AG09319 (cell line): ENCODE data around the gene ACSL3.

Experiments
- DNase-seq: peaks from one replicate; pipeline ENCODE4 v3.0.0-alpha.2; 2010; ENCODE audit warnings: low read depth; ENCODE audit errors: extremely low read depth
- TF ChIP-seq, protein P1 (sequence below): IDR thresholded peaks from 2 replicates; pipeline ENCODE4 v1.5.1; 2011; ENCODE audit warnings: low read depth, mild to moderate bottlenecking, inconsistent platforms, low read length, moderate library complexity

Gene ACSL3

DNA sequence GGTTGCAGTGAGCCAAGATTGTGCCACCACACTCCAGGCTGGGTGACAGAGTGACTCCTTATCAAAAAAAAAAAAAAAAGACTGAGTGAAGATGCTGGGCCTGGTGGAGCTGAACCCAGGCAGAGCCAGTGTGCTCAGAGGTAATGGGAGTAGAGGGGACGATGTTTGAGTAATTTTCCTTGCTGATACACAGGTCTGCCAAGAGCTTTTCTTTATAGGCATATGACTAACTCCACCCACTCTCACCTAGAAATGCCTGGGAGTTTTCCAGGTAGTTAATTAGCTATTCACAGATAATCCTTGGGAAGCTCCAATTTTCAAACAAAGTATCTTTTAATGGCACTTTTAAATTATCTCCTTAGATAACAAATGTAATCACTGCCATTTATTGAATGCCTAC is 33.4 kb upstream of the ACSL3 start:
- DNase-seq = no peak
- TF ChIP-seq, protein P1, sequence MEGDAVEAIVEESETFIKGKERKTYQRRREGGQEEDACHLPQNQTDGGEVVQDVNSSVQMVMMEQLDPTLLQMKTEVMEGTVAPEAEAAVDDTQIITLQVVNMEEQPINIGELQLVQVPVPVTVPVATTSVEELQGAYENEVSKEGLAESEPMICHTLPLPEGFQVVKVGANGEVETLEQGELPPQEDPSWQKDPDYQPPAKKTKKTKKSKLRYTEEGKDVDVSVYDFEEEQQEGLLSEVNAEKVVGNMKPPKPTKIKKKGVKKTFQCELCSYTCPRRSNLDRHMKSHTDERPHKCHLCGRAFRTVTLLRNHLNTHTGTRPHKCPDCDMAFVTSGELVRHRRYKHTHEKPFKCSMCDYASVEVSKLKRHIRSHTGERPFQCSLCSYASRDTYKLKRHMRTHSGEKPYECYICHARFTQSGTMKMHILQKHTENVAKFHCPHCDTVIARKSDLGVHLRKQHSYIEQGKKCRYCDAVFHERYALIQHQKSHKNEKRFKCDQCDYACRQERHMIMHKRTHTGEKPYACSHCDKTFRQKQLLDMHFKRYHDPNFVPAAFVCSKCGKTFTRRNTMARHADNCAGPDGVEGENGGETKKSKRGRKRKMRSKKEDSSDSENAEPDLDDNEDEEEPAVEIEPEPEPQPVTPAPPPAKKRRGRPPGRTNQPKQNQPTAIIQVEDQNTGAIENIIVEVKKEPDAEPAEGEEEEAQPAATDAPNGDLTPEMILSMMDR = no peak

DNA sequence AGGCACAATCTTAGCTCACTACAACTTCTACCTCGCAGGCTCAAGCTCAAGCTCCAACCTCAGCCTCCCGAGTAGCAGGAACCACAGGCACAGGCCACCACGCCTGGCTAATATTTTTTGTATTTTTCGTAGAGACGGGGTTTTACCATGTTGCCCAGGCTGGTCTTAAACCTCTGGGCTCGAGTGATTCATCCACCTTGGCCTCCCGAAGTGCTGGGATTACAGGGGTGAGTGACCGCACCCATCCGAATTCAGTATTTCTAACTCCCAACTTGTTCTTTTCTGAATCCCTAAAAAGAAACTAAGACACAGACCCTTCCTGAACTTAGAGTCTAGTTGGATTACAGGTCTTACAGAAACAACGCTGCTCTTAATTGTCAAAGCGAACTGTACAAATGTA is 32.3 kb upstream of the ACSL3 start:
- no peak for DNase-seq
- TF ChIP-seq, protein P1 = no peak

DNA sequence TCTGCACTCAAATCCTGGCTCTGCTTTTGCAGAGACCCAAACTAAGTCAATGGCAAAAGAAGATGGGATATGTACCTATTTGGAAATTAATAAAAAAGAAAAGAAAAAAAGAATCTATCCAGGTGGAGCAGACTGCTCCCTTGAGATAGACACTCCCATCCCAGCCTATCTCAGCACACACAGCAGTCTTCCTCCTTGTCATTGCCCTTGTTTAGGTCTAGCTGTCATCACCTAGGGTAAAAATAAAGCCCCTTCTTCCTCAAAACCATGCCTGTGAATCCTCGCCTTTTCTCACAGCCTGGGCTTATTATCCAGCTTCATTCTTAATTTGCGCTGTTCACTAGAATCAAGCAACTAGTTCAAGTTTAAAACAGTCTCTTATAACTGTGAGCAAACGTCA is 30.7 kb upstream of the ACSL3 start:
- no peak for DNase-seq
- TF ChIP-seq, protein P1 = no peak

DNA sequence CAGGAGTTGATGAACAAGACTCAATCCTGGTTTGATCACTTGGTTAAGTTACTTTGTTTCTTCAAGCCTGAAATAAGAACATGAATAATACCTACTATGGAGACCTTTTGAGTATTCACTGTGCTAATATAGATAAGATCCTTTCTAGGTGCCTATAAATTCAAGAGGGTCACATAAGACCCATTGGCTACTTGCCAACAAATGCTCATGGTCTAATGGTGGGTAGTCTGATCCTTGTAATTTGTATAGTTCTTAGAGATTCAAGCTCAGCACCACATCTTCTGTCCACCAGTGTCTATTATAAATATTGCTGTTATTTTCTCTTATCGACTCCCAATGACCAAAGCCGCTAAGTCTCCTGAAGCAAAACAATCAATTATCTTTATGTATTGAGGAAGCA is 27.4 kb upstream of the ACSL3 start:
- TF ChIP-seq, protein P1 = no peak
- no peak for DNase-seq

DNA sequence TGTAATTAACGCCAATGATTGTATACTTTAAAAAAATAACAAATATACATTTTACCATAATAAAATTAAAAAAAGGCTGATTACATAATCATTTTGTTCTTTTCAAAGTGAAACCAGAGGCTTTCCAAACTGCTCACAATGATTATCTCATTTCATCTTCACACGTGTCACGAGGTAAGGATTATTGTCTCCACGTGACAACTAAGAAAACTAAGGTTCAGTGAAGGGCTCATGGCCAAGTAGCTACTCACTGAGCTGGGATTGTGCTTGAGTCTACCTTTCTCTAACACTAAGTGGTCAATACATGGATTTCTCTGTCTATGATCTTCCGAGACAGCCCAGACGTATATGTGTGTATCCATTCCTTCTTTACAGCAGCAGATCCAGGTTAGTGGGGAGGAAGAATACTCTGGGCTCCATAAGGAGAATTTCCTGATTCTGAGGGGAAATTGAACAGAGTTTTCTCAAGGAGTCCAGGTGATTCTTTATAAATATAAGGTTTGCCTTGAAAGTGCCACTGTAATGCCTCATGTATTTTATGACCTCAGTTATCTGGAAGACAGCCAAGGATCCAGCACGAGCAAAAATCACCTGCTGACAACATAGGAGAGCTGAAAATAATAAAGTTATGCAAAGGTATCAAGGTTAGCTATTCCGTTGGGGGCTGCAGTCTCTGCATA is 25.6 kb upstream of the ACSL3 start:
- TF ChIP-seq, protein P1 = no peak
- no peak for DNase-seq

DNA sequence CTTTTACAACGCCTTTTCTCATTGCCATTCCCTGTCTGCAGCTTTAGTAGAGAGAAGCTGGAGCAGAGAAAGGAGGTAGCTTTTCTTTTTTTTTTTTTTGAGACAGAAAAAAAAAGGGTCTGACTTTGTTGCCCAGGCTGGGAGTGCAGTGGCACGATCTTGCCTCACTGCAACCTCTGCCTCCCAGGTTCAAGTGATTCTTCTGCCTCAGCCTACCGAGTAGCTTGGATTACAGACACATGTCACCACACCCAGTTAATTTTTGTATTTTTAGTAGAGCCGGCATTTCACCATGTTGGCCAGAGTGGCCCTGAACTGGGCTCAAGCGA is 25.0 kb upstream of the ACSL3 start:
- TF ChIP-seq, protein P1 = no peak
- no peak for DNase-seq

DNA sequence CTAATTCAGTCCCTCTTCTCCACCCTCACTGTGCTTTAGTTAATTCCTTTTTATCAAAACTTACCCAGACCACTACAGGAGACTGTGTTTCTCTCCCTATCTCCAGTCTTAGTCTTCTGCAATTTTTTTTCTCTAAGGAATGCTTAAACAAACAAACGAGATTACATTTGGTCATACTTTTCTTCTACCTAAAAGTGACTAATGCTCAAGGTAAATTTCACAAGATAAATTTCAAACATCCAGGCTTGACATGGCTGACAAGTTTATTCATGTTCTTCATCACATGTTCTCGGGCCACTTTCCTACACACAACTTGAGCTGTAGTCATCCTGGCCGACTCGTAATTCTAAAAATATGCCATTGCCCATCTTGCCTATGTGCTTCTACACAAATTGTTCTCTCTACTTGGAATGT is 23.2 kb upstream of the ACSL3 start:
- DNase-seq = no peak
- TF ChIP-seq, protein P1 = no peak
